Heart right ventricle (tissue), 16 donors: ENCODE measurements around the gene AJM1. TPM values are rescaled to one million over a fixed set of nuclear protein-coding genes. Genes with fewer than 3 reads are reported as not detected.
"Not testable (repeated sequence)": the region's sequence is repeated elsewhere in the genome, so short reads cannot be mapped to it uniquely, and the experiment has no call there.

ENCODE experiments used
- ATAC-seq, 8 donors: fragments of 200-7000 bp; cut with Tn5 transposase; one replicate each; pipeline ENCODE4 v1.9.1; 2020; ENCODE audit warnings: mild to moderate bottlenecking in 8 of 8, moderate library complexity in 8 of 8, moderate number of reproducible peaks in 1 of 8
- DNase-seq, 2 donors: peaks; one replicate each; pipeline ENCODE4 v3.0.0-alpha.2; 2020
- H3K27ac ChIP-seq, 10 donors: fragments of 200-600 bp; sonication (generic) in 2 of 10; one replicate each; pipeline versions ENCODE4 v1.5.0 to v1.8.0; 2020 to 2022; ENCODE audit warnings: mild to moderate bottlenecking in 3 of 10
- H3K27me3 ChIP-seq, 7 donors: fragments of 200-600 bp; one replicate each; pipeline ENCODE4 v1.8.0; 2021 to 2022; ENCODE audit warnings: mild to moderate bottlenecking in 2 of 7
- H3K36me3 ChIP-seq, 9 donors: fragments of 200-600 bp; sonication (generic) in 1 of 9; one replicate each; pipeline versions ENCODE4 v1.5.0 to v1.8.0; 2020 to 2022; ENCODE audit warnings: mild to moderate bottlenecking in 2 of 9
- H3K4me1 ChIP-seq, 9 donors: fragments of 200-600 bp; sonication (generic) in 1 of 9; one replicate each; pipeline versions ENCODE4 v1.5.0 to v1.8.0; 2020 to 2022; ENCODE audit warnings: mild to moderate bottlenecking in 4 of 9
- H3K4me3 ChIP-seq, 10 donors: fragments of 200-600 bp; sonication (generic) in 2 of 10; one replicate each; pipeline versions ENCODE4 v1.5.0 to v1.8.0; 2020 to 2022; ENCODE audit warnings: mild to moderate bottlenecking in 7 of 10, moderate library complexity in 2 of 10
- H3K9me3 ChIP-seq, 11 donors: fragments of 200-600 bp in 10 of 11; sonication (generic) in 2 of 11; one replicate each; pipeline versions ENCODE4 v1.5.0 to v1.8.0; 2013 to 2022; ENCODE audit warnings: mild to moderate bottlenecking in 2 of 11, control low read depth in 1 of 11, moderate library complexity in 1 of 11
- WGBS, 2 donors: extraction: QIAGEN DNeasy Blood & Tissue Kit; methylation state at CpG; one replicate each; pipeline ENCODE4 v1.1.7; 2013; ENCODE audit warnings: inconsistent platforms in 1 of 2; 5-methylcytosine and 5-hydroxymethylcytosine counted together
- intact Hi-C, 10 donors: fragments of 100-400 bp; cut with DNase I; formaldehyde crosslinking; loops; one replicate each; pipeline versions ENCODE4 v1.11.1 to v1.14.2; 2022
- polyA plus RNA-seq, 2 donors: library from polyadenylated mRNA; stranded (reverse); fragments of 200-250 nt; gene quantifications; one replicate each; pipeline ENCODE4 v1.2.3, GENCODE V29; 2013
- total RNA-seq, 10 donors: library from RNA; stranded (reverse); fragmentation: NEBNext Ultra II Directional in 3 of 10; extraction: Animal tissue kit (Norgen Biotek cat#: 25700) in 3 of 10; gene quantifications; one replicate each; pipeline versions ENCODE4 v1.2.1 to v1.2.4, GENCODE V29; 2021 to 2023
- TF ChIP-seq, protein P1 (sequence below), 9 donors: fragments of 200-600 bp; sonication (generic) in 2 of 9; IDR thresholded peaks; one replicate each; pipeline versions ENCODE4 v1.5.0 to v1.8.0; 2021 to 2022; ENCODE audit warnings: antibody characterized with exemption in 9 of 9, mild to moderate bottlenecking in 5 of 9, moderate library complexity in 1 of 9
- donor health status: Arrhythmogenic right ventricular cardiomyopathy.
- donor health status: ischemic (EF 13 %, LVEDD 7.1; RV severe dilation, severe dysfunction).
- donor health status: healthy with polysubstance abuse.
- donor health status: DM: no; HTN: yes; CAD: no.
- donor health status: DM: no; HTN: no; CAD: no.
- donor health status: ischemic (EF 25% LVEDD 6.9; RV normal size, moderate dysfunction).
- donor health status: ischemic (EF 25% LVEDD 5.7; RV mildly dilated, moderate dysfunction).
- donor health status: healthy.
- donor health status: DM: yes; HTN: yes; CAD: no.
- donor health status: Ischemic cardiomyopathy.
- donor health status: ischemic (EF 35%, LVEDD 5.7; RV mildly dilated, moderate dysfunction).
- donor health status: nonischemic (EF 11% LVEDD 7.7; RV severe dilation, severe dysfunction).
- donor health status: DM: yes; HTN: yes; CAD: no.
- donor health status: PGD.
- donor health status: ischemic (EF 29% LVEDD 5.4; RV normal size, mild dysfunction).
- donor health status: nonischemic (EF 23%, LVEDD 6.1; RV moderate dilation, normal function).

AJM1 gene
- total and polyA plus RNA-seq, 12 donors, result 3.4 to 8.3 (median 5.9) TPM

DNA sequence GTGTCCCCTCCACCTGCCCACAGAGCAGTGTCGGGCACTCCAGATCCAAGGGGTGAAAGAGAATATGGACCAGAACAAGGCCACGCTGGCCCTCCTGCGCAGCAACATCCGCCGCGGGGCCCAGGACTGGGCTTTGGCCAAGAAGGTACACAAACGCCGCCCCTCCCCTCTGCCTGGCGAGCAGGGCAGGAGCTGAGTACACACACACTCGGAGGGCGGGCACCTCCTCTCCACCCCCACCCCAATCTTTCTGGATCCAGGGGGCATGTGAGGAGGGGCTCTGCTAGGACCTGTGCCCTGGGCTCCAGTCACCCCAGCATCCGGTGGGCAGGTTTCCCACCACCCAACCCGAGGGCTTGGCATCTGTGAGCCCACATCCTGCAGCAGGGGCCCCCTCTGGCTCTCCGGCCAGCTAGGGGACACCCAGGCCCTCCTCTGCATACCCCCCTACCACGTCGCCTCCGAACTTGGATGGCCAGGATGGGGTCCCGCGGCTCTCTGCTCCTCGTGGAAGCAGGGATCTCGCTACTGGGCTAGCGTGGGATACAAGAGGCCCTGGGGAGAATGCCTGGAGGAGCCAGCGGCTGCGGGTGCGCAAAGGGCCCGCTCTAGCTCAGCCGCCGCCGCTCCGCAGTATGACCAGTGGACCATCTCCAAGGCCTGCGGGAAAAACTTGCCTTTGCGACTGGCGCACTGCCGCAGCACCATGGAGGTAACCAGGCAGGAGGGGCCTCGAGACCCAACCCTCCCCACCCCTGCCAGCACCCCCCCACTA, 43.0 kb upstream of the AJM1 start:
- TF ChIP-seq, protein P1, sequence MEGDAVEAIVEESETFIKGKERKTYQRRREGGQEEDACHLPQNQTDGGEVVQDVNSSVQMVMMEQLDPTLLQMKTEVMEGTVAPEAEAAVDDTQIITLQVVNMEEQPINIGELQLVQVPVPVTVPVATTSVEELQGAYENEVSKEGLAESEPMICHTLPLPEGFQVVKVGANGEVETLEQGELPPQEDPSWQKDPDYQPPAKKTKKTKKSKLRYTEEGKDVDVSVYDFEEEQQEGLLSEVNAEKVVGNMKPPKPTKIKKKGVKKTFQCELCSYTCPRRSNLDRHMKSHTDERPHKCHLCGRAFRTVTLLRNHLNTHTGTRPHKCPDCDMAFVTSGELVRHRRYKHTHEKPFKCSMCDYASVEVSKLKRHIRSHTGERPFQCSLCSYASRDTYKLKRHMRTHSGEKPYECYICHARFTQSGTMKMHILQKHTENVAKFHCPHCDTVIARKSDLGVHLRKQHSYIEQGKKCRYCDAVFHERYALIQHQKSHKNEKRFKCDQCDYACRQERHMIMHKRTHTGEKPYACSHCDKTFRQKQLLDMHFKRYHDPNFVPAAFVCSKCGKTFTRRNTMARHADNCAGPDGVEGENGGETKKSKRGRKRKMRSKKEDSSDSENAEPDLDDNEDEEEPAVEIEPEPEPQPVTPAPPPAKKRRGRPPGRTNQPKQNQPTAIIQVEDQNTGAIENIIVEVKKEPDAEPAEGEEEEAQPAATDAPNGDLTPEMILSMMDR (IDR thresholded peaks at IDR 0.05), result no peak
- ATAC-seq (peak in 4 of 8 donors; percentile 1 to 12 (median 2)), DNase-seq (no peak)
- Histone ChIP-seq H3K27me3 (peaks cover 0 to 61% (median 42%) of the 10 kb centered on the region in 7 donors), H3K27ac (peak overlapping the region in 5 of 10 donors; percentile 10 to 46 (median 31)), H3K4me1 (peaks cover 17 to 71% (median 52%) of the 10 kb centered on the region in 9 donors), H3K4me3 (peak overlapping the region; percentile 18 to 54 (median 50)), H3K36me3 (peaks cover 0 to 5% (median 0%) of the 10 kb centered on the region in 9 donors), H3K9me3 (no peaks in the 10 kb centered on the region)
- intact Hi-C loops, result loop anchor here in 1 of 10 donors (10.0 kb wide), 1 partner anchor 46 kb away; the partner anchor contains the start of genes AJM1 and PHPT1
- WGBS, 2 donors, result 28 to 29% methylated on average over 35 of the region's 35 CpGs

DNA sequence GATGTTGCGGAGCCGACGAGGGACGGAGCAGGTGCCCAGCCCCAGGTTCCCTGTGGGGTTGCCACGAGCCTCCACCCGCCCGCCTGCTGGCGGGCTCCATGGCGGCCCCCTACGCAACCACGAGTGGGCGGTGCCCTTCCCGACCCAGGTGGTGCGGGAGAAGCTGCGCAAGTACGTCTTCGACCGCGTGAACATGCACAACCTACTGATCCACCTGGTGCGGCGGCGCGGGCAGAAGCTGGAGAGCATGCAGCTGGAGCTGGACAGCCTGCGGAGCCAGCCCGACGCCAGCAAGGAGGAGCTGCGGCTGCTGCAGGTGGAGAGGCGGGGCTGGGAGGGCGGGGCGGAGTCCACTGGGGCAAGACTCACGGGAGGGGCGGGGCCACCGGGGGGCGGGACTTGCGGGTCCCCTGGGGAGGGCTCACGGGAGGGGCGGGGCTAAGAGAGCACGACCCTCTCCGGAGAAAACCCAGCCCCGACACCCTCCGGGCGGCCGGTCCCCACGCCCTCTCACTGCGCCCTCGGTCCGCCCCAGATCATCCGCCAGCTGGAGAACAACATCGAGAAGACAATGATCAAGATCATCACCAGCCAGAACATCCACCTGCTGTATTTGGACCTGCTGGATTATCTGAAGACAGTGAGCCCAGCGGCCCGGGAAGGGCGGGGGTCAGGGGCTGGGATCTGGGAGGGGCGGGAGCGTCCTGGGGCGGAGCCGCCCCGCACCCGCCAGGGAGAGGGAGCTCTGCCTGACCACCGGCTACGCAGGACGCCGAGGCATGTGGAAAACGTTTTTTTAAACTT, 42.2 kb upstream of the AJM1 start:
- intact Hi-C loops, result loop anchor here in 1 of 10 donors (10.0 kb wide), 1 partner anchor 45 kb away; the partner anchor contains the start of genes AJM1 and PHPT1
- Histone ChIP-seq H3K4me3 (peak overlapping the region; percentile 18 to 54 (median 50)), H3K9me3 (no peaks in the 10 kb centered on the region), H3K27me3 (peaks cover 0 to 61% (median 42%) of the 10 kb centered on the region in 7 donors), H3K36me3 (no peaks in the 10 kb centered on the region), H3K27ac (peak overlapping the region in 6 of 10 donors; percentile 10 to 66 (median 29)), H3K4me1 (peaks cover 17 to 63% (median 48%) of the 10 kb centered on the region in 9 donors)
- 1 to 2% methylated on average over 57 to 63 of the region's 63 CpGs for WGBS, 2 donors
- ATAC-seq, result peak; percentile 64 to 85 (median 80)
- DNase-seq, result peak; percentile 77 to 87
- TF ChIP-seq, protein P1 (IDR thresholded peaks at IDR 0.05), result no peak

DNA sequence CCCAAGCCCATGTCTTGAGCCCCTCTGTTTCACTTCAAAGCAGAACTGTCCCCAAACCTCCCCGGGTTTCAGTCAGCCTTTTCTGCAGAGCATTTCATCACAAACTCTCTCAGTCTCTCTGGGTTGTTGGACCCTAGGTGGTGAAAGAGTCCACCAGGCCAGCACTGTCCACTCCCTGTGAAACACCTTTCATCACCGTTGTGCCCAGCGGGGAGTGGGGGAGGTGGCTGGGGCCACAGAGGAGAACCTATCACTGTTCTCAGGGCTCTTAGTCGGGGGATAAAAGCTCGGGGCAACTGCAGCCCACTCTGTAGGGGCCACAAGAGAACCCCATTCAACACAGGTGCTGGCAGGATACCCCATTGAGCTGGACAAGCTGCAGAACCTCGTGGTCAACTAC, 40.0 kb upstream of the AJM1 start:
- H3K36me3 ChIP-seq, result peaks cover 0 to 3% (median 0%) of the 10 kb centered on the region in 9 donors
- TF ChIP-seq, protein P1 (IDR thresholded peaks at IDR 0.05), result no peak
- 74 to 78% methylated on average over 6 of the region's 6 CpGs for WGBS, 2 donors
- H3K4me1 ChIP-seq, result peaks cover 12 to 53% (median 40%) of the 10 kb centered on the region in 9 donors
- H3K27me3 ChIP-seq, result peaks cover 0 to 53% (median 42%) of the 10 kb centered on the region in 7 donors
- H3K9me3 ChIP-seq, result no peaks in the 10 kb centered on the region
- DNase-seq, result no peak
- no peak overlapping the region for H3K27ac ChIP-seq
- no peak for ATAC-seq
- H3K4me3 ChIP-seq, result no peak overlapping the region
- intact Hi-C loops, result no loop called here

DNA sequence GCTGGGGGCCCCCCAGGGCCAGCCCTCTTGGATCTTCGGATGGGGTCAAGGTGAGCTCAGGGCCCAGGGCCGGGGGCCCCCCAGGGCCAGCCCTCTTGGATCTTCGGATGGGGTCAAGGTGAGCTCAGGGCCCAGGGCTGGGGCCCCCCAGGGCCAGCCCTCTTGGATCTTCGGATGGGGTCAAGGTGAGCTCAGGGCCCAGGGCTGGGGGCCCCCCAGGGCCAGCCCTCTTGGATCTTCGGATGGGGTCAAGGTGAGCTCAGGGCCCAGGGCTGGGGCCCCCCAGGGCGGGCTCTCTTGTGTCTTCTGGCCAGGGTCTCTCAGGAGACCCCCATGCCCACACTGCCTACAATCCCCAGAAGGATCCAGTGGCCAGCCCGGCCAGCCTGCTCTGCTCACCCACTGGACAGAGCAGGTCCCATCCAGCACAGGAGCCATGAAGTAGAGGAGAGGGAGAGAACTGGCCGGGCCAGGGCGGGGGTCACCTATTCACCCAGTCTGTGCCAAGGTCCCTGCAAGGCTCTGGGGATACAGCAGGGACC, 39.2 kb upstream of the AJM1 start:
- H3K27me3 ChIP-seq, result peaks cover 0 to 45% (median 36%) of the 10 kb centered on the region in 7 donors

More for the DNA sequence above, 39.2 kb upstream of the AJM1 start:
- H3K9me3 ChIP-seq, H3K36me3 ChIP-seq, ATAC-seq, H3K4me3 ChIP-seq, H3K27ac ChIP-seq, DNase-seq, intact Hi-C loops: not testable (repeated sequence)
- WGBS, 2 donors, result 96% methylated on average over 6 to 8 of the region's 9 CpGs
- H3K4me1 ChIP-seq, result peaks cover 9 to 48% (median 36%) of the 10 kb centered on the region in 9 donors
